Measurements from ENCODE around the gene TLE5.

The TLE5 gene

DNA sequence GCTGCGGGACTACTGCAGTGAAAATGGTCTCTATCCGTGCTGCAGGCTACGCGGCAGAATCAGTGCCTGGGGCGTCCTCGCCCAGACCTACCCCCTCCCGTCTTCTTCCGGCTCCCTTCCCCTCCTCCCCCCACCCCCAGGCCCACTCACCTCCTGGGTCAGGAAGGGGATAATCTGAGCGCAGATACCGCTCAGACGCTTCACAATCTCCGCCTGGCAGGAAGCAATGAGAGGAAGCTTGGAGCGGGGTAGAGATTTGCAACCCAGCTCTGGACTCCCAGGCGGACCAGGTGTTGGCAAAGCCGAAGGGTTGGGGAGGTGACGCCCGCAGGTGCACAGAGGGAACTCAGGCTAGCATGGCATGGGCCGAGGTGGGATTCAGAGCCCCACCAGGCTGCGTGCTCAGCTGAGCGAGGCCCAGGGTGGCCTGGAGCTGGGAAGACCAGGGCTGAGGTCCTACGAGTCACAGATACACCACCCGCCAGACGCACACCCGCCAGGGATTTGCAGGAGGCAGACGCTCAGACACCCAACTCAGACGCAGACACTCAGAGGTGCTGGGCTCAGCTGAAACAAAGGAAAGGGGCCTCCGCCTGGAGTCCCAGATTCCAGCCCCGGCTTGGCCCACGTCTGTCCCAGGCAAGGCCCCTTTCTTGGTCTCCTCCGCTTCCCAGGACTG, 37.3 kb downstream of the TLE5 start:
- no peak for TF ChIP-seq POLR2AphosphoS5 (IDR thresholded peaks at IDR 0.05; ENCODE audit: low read depth, low read length)
- TF ChIP-seq FOXP2 (optimal IDR thresholded peaks at IDR 0.05; ENCODE audit: borderline replicate concordance, extremely low read depth, extremely low read length, insufficient read depth), result no peak
- TF ChIP-seq SIN3A (IDR thresholded peaks at IDR 0.05; ENCODE audit: borderline replicate concordance, insufficient read depth, low read length), result no peak
- TF ChIP-seq TAF1 (IDR thresholded peaks at IDR 0.05; ENCODE audit: borderline replicate concordance, insufficient read depth, low read length), result no peak

GRCh38 chr19:3024509-3024869, 37.8 kb downstream of the TLE5 start:
- TF ChIP-seq FOXP2 (optimal IDR thresholded peaks at IDR 0.05; ENCODE audit: borderline replicate concordance, extremely low read depth, extremely low read length, insufficient read depth) (no peak), SIN3A (IDR thresholded peaks at IDR 0.05; ENCODE audit: borderline replicate concordance, insufficient read depth, low read length) (no peak), REST (IDR thresholded peaks at IDR 0.05; ENCODE audit: insufficient read depth in 1 of 2, low read depth in 2 of 2, low read length in 2 of 2) (no peak), TAF1 (IDR thresholded peaks at IDR 0.05; ENCODE audit: borderline replicate concordance, insufficient read depth, low read length) (no peak), POLR2AphosphoS5 (IDR thresholded peaks at IDR 0.05; ENCODE audit: low read depth, low read length) (no peak)

DNA sequence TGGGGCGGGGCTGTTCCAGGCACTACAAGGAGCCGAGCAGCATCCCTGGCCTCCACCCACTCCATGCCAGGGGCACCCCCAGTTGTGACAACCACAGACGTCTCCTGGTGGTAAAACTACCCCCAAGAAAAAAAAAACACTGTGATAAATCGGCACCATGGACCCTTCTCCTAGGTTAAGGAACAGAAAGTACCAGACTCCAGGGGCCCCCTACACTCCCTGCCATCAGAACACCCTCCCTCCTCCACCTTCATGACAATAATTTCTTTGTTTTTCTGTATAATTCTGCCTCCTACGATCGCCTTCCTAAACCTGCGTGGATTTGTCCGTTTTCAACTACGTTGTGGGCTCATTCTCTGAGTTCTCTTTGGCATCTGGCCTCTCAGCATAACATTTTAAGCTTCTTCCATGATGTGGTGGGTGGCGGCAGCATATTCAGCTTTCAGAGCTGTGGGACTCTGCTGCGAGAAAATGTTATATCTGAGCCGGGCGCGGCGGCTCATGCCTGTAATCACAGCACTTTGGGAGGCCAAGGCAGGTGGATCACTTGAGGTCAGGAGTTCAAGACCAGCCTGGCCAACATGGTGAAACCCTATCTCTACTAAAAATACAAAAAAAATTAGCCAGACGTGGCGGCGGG, 41.9 kb downstream of the TLE5 start:
- TF ChIP-seq SIN3A (IDR thresholded peaks at IDR 0.05; ENCODE audit: borderline replicate concordance, insufficient read depth, low read length) (no peak), FOXP2 (optimal IDR thresholded peaks at IDR 0.05; ENCODE audit: borderline replicate concordance, extremely low read depth, extremely low read length, insufficient read depth) (no peak), POLR2AphosphoS5 (IDR thresholded peaks at IDR 0.05; ENCODE audit: low read depth, low read length) (no peak), REST (IDR thresholded peaks at IDR 0.05; ENCODE audit: insufficient read depth in 1 of 2, low read depth in 2 of 2, low read length in 2 of 2) (no peak), TAF1 (IDR thresholded peaks at IDR 0.05; ENCODE audit: borderline replicate concordance, insufficient read depth, low read length) (no peak)

DNA sequence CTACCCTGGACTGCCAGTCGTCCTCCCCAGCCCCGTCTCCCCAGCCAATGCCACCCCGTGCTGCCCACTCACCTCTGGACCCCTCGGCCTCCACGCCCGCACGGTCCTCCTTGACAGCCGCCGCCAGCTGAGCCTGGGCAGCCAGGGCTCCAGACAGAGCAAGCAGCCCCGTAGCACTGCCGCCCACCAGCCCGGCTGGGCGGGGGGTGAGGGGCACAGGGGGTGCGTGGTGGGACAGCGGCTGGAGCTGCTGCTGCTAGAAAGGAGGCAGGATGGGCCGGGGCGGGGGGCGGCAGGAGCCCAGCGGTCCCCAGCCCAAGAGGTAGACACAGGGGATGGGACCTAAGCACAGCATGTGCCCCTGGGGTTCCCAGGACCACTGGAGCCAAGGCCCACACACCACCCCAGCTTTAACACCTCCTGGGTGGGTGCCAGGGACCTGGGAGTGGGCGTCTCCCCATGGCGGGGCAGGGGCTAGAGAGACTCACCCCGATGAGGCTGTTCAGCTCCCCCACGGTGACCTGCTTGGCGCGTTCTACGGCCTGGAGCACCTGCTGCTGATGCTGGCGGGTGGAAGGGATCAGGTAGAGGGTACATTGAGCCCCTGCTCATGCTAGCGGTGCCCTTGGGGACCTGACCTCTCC, 43.0 kb downstream of the TLE5 start:
- TF ChIP-seq REST (IDR thresholded peaks at IDR 0.05; ENCODE audit: insufficient read depth in 1 of 2, low read depth in 2 of 2, low read length in 2 of 2) (no peak), TAF1 (IDR thresholded peaks at IDR 0.05; ENCODE audit: borderline replicate concordance, insufficient read depth, low read length) (no peak), POLR2AphosphoS5 (IDR thresholded peaks at IDR 0.05; ENCODE audit: low read depth, low read length) (no peak), FOXP2 (optimal IDR thresholded peaks at IDR 0.05; ENCODE audit: borderline replicate concordance, extremely low read depth, extremely low read length, insufficient read depth) (no peak), SIN3A (IDR thresholded peaks at IDR 0.05; ENCODE audit: borderline replicate concordance, insufficient read depth, low read length) (no peak)

DNA sequence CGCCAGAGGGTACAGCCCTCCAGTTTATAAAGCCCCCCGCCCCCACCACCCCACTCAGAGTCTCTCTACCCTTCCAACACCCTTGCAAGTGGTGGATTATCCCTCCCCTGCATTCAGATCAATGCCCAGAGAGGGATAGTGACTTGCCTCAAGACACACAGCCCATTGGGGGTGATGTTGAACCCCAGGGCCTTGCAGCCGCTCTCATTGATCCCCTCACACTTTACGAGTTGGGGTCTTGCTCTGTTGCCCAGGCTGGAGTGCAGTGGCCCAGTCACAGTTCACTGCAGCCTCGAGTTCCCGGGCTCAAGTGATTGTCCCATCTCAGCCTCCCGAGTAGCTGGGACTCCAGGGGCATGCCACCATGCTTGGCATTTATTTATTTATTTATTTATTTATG, 44.4 kb downstream of the TLE5 start:
- TF ChIP-seq POLR2AphosphoS5 (IDR thresholded peaks at IDR 0.05; ENCODE audit: low read depth, low read length) (no peak), FOXP2 (optimal IDR thresholded peaks at IDR 0.05; ENCODE audit: borderline replicate concordance, extremely low read depth, extremely low read length, insufficient read depth) (no peak), SIN3A (IDR thresholded peaks at IDR 0.05; ENCODE audit: borderline replicate concordance, insufficient read depth, low read length) (no peak), TAF1 (IDR thresholded peaks at IDR 0.05; ENCODE audit: borderline replicate concordance, insufficient read depth, low read length) (no peak), REST (IDR thresholded peaks at IDR 0.05; ENCODE audit: insufficient read depth in 1 of 2, low read depth in 2 of 2, low read length in 2 of 2) (no peak)

Measured in PFSK-1 (cell line).